CD4-positive, alpha-beta T cell treated with Interleukin-17A for 4 hours (primary cell): Measurements from ENCODE around the gene CFAP53.
A peak's percentile ranks its signal among the peaks of the same experiment; 100 is the strongest.
"Not testable (repeated sequence)": the region's sequence is repeated elsewhere in the genome, so short reads cannot be mapped to it uniquely, and the experiment has no call there.

Experiments used
- DNase-seq: peaks from one replicate; pipeline ENCODE4 v3.0.0-alpha.2; 2020; ENCODE audit warnings: mixed read lengths

CFAP53 gene

GRCh38 chr18:50268022-50268747 lies 1.9 kb upstream of the CFAP53 start:
- DNase-seq: peak; percentile 87

- no peak for DNase-seq
These were observed 3.3 kb downstream of the CFAP53 start for GRCh38 chr18:50262977-50263376.

GRCh38 chr18:50250935-50251334 lies 15.4 kb downstream of the CFAP53 start:
- DNase-seq: no peak

GRCh38 chr18:50249576-50249975 lies 16.7 kb downstream of the CFAP53 start:
- DNase-seq: no peak

GRCh38 chr18:50247561-50247960 lies 18.7 kb downstream of the CFAP53 start:
- no peak for DNase-seq

GRCh38 chr18:50241768-50242167 lies 24.5 kb downstream of the CFAP53 start:
- not testable (repeated sequence) for DNase-seq

- peak; percentile 19 for DNase-seq
These were observed 26.2 kb downstream of the CFAP53 start for GRCh38 chr18:50240080-50240563.

GRCh38 chr18:50232419-50232818 lies 33.9 kb downstream of the CFAP53 start:
- no peak for DNase-seq

GRCh38 chr18:50231621-50232020 lies 34.7 kb downstream of the CFAP53 start:
- no peak for DNase-seq

GRCh38 chr18:50220249-50220648 lies 46.0 kb downstream of the CFAP53 start:
- not testable (repeated sequence) for DNase-seq

GRCh38 chr18:50218432-50219197 lies 47.7 kb downstream of the CFAP53 start:
- DNase-seq: peak; percentile 33

- DNase-seq: no peak
These were observed 57.0 kb downstream of the CFAP53 start for GRCh38 chr18:50209311-50209710.

GRCh38 chr18:50207722-50208121 lies 58.6 kb downstream of the CFAP53 start:
- DNase-seq: no peak

GRCh38 chr18:50203801-50204604 lies 62.3 kb downstream of the CFAP53 start:
- DNase-seq: peak; percentile 27

- no peak for DNase-seq
These were observed 64.7 kb downstream of the CFAP53 start for GRCh38 chr18:50201476-50202018.

- no peak for DNase-seq
These were observed 66.4 kb downstream of the CFAP53 start for GRCh38 chr18:50199921-50200320.

- no peak for DNase-seq
These were observed 66.9 kb downstream of the CFAP53 start for GRCh38 chr18:50199346-50199855.

GRCh38 chr18:50196261-50196660 lies 70.0 kb downstream of the CFAP53 start:
- no peak for DNase-seq

- no peak for DNase-seq
These were observed 70.6 kb downstream of the CFAP53 start for GRCh38 chr18:50195689-50196088.

- DNase-seq: peak; percentile 62
These were observed 71.4 kb downstream of the CFAP53 start, which contains the start of gene MYO5B for GRCh38 chr18:50194631-50195532. Gene MYO5B, minus strand, starts transcription at chr18:50195147. Its CDS starts 354 bp downstream, at chr18:50194793.
